IPS-18c (cell line): ENCODE data around the gene SLC35F1.

Experiments used
- H3K4me3 ChIP-seq: 2 replicates; pipeline ENCODE4 v1.7.0; 2013; ENCODE audit warnings: low read depth, mild to moderate bottlenecking, low read length, moderate library complexity; ENCODE audit not compliant: insufficient read depth
- H3K9me3 ChIP-seq: one replicate; pipeline ENCODE4 v1.6.1; 2013; ENCODE audit warnings: mild to moderate bottlenecking, low read length, moderate library complexity; ENCODE audit not compliant: control insufficient read depth, insufficient read depth

Gene SLC35F1

GRCh38 chr6:118134206-118134605 is 227.1 kb downstream of the SLC35F1 start:
- H3K9me3 ChIP-seq = no peaks in the 10 kb centered on the region
- H3K4me3 ChIP-seq = no peak overlapping the region

- H3K4me3 ChIP-seq = no peak overlapping the region
These were observed 227.7 kb downstream of the SLC35F1 start for GRCh38 chr6:118134736-118135135.

GRCh38 chr6:118135371-118135770 is 228.3 kb downstream of the SLC35F1 start:
- no peak overlapping the region for H3K4me3 ChIP-seq

More at GRCh38 chr6:118134736-118135135, 227.7 kb downstream of the SLC35F1 start:
- no peaks in the 10 kb centered on the region for H3K9me3 ChIP-seq

GRCh38 chr6:118141211-118141610 is 234.1 kb downstream of the SLC35F1 start:
- H3K9me3 ChIP-seq = no peaks in the 10 kb centered on the region
- H3K4me3 ChIP-seq = no peak overlapping the region

More at GRCh38 chr6:118135371-118135770, 228.3 kb downstream of the SLC35F1 start:
- no peaks in the 10 kb centered on the region for H3K9me3 ChIP-seq

- Histone ChIP-seq H3K4me3 (no peak overlapping the region), H3K9me3 (no peaks in the 10 kb centered on the region)
These were observed 239.5 kb downstream of the SLC35F1 start for GRCh38 chr6:118146584-118146983.

GRCh38 chr6:118147511-118147910 is 240.4 kb downstream of the SLC35F1 start:
- H3K9me3 ChIP-seq = no peaks in the 10 kb centered on the region
- H3K4me3 ChIP-seq = no peak overlapping the region

GRCh38 chr6:118148561-118148960 is 241.5 kb downstream of the SLC35F1 start:
- Histone ChIP-seq H3K4me3 (no peak overlapping the region), H3K9me3 (no peaks in the 10 kb centered on the region)

- H3K4me3 ChIP-seq = no peak overlapping the region
- no peaks in the 10 kb centered on the region for H3K9me3 ChIP-seq
These were observed 245.5 kb downstream of the SLC35F1 start for GRCh38 chr6:118152524-118152923.

GRCh38 chr6:118161343-118161742 is 254.3 kb downstream of the SLC35F1 start:
- Histone ChIP-seq H3K4me3 (no peak overlapping the region), H3K9me3 (no peaks in the 10 kb centered on the region)

GRCh38 chr6:118163542-118163941 is 256.5 kb downstream of the SLC35F1 start:
- no peaks in the 10 kb centered on the region for H3K9me3 ChIP-seq
- H3K4me3 ChIP-seq = no peak overlapping the region

- Histone ChIP-seq H3K4me3 (no peak overlapping the region), H3K9me3 (no peaks in the 10 kb centered on the region)
These were observed 258.4 kb downstream of the SLC35F1 start for GRCh38 chr6:118165500-118165899.

- no peaks in the 10 kb centered on the region for H3K9me3 ChIP-seq
- no peak overlapping the region for H3K4me3 ChIP-seq
These were observed 261.4 kb downstream of the SLC35F1 start for GRCh38 chr6:118168421-118168820.

GRCh38 chr6:118171852-118172251 is 264.8 kb downstream of the SLC35F1 start:
- H3K4me3 ChIP-seq = no peak overlapping the region
- no peaks in the 10 kb centered on the region for H3K9me3 ChIP-seq

- Histone ChIP-seq H3K4me3 (no peak overlapping the region), H3K9me3 (no peaks in the 10 kb centered on the region)
These were observed 267.0 kb downstream of the SLC35F1 start for GRCh38 chr6:118174071-118174470.

GRCh38 chr6:118177720-118178119 is 270.7 kb downstream of the SLC35F1 start:
- no peaks in the 10 kb centered on the region for H3K9me3 ChIP-seq

GRCh38 chr6:118179048-118179447 is 272.0 kb downstream of the SLC35F1 start:
- no peak overlapping the region for H3K4me3 ChIP-seq
- no peaks in the 10 kb centered on the region for H3K9me3 ChIP-seq

More at GRCh38 chr6:118177720-118178119, 270.7 kb downstream of the SLC35F1 start:
- H3K4me3 ChIP-seq = no peak overlapping the region

- no peak overlapping the region for H3K4me3 ChIP-seq
- H3K9me3 ChIP-seq = no peaks in the 10 kb centered on the region
These were observed 279.9 kb downstream of the SLC35F1 start for GRCh38 chr6:118186672-118187567.

GRCh38 chr6:118187568-118188164 is 280.6 kb downstream of the SLC35F1 start:
- Histone ChIP-seq H3K4me3 (no peak overlapping the region), H3K9me3 (no peaks in the 10 kb centered on the region)
